ENCODE results near the gene ACTN3. TPM values are rescaled to one million over a fixed set of nuclear protein-coding genes. Genes with fewer than 3 reads are reported as not detected.

ACTN3 gene
- total RNA-seq, 1 donor from 2014 or later = not detected

DNA sequence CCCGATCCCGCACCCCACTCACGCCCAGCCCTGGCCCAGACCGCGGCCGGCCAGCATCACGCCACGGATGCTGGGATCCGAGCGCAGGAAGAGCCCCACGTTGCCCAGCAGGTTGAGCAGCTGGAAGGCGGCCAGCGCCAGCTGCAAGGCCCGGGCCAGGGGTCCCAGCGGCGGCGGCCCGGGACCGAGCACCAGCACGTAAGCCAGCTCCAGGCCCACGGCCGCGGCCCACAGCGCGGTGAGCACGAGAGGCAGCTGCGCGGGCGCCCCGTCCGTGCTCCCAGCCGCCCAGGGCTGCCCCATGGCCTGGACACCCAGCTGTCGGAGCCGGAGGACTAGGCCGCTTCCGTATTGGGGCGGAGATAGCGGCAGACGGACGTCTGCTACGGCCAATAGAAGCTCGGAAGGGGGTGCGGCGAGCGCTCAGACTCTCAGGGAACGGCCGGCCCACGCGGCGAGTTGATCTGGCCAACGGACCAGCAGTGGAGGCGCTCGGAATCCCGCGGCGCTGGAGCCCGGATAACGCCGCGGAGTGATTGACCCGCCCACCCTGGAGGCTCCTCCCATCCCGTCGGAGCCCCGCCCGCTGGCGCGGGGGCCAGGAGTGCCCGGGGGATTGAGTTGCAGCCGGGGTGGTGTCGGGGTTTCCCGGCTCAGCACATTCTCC lies 869 bp upstream of the ACTN3 start, which contains the start of gene ZDHHC24:
TSS of gene ZDHHC24 (minus strand) at position 348 of the 667 bp plus-strand sequence. CDS start at position 303, 45 bp downstream.
- DNase-seq (ENCODE audit: low read depth) = peak; percentile 88

DNA sequence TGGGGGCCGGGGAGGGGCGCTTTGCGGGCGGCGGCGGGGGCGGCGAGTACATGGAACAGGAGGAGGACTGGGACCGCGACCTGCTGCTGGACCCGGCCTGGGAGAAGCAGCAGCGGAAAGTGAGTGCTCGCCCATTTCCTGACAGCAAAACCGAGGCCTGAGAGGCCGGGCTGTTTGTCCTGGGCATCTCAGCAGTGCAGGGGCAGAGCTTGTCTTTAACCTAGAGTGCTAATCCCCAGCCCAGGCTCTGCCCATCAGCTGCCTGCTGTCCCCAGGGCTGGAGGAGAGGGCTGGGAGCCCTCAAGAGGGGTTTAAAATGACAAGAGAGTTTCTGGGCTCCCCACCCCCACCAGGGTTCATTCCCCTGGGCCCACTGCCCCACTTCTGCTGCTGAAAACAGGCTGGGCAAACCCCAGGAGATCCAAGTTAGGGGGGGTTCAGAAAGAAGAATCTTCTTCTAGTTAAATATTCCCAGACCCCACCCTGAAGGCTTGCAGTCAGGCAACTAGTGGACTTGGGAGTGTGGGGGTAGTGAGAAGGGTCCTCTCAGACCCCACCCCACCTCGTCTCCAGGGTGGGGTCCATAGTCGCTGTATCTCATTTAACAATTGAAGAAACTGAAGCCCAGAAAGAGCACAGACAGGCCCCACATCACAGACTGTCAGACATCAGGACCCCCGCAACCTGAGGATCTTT lies 411 bp downstream of the ACTN3 start:
- no peak for DNase-seq (ENCODE audit: low read depth)

DNA sequence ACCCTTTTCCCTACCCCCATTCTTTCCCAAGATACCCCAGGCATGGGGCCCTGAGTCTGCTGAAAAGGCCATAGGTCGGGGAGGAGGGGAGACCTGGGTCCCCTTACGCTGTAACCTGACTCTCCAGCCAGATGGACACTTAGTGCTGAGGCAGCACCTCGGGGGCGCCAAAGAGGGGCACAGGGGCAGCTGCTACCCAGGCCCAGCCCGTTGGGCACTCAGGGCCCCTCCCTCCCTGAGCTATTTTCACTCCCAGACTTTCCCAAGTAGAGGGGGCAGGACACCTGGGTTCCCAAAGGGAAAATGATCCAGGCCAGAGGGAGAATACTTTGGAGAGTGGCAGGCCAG lies 933 bp downstream of the ACTN3 start:
- no peak for DNase-seq (ENCODE audit: low read depth)

DNA sequence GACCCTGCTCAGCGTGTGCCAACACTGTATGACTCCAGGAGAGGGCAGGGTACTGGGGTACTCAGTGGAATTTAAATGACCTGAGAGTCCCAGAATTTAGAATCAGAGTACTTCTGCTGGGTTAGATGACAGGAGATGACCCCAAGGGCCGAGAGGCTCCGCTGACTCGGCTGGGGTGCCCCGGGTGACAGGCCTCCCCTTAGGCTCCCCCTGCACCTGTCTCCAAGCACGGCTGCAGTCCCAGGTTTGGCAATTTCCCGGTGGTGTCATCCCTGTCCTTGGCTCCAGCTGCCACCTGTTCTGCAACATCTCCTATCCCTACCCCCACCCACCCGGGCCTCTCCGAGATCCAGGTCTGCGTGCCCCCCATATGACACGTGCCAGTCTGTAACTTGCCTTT lies 1.3 kb downstream of the ACTN3 start:
- no peak for DNase-seq (ENCODE audit: low read depth)

DNA sequence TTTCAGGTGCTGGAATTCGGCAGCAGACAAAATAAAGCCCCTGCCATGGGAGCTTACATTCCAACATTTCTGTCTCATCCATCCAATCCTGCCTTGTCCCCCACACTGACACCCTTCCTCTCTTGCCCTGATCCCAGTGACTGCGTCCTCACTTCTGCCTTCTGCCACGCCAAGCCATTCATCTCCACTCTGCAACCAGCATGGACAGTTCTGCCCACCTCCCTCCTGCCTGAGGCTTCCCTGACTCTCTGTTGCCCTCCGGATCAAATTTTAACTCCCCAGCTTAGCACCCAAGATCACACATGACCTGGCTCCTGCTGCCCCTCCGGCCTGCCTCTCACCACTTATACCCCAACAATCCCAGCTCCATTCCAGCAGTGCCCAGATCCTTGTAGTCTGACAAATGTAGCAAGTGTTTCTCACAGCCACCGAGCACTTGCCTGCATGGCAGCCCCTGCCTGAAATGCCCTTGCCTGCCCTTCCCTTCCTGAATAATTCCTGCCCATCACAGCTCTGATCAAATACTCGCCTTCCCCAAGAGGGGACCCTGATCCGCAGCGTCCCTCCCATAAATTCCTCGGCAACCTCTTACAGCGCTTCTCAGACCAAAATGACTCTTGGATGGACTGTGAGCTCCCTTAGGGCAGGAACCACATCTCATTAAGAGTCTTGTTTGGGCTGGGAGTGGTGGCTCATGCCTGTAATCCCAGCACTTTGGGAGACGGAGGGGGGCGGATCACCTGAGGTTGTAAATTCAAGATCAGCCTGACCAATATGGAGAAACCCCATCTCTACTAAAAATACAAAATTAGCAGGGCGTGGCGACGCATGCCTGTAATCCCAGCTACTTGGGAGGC lies 2.3 kb downstream of the ACTN3 start:
- DNase-seq (ENCODE audit: low read depth) = no peak

DNA sequence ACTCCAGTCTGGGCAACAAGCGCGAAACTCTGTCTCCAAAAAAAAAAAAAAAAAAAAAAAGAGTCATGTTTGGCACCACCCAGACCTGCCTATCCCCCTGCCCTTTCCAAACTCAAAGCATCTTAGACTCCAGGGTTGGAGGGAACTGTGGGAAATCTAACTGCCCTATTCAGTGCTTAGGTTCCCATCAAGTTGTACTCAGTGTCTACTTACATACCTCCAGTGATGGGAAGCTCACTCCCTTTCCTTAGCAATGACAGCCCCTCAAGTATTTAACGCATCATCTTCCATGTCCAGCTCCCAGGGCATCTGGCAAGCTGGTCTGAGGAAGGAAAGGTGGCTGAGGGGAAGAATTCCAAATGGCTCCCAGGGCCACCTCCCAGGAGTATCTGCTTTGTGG lies 3.0 kb downstream of the ACTN3 start:
- DNase-seq (ENCODE audit: low read depth) = no peak

DNA sequence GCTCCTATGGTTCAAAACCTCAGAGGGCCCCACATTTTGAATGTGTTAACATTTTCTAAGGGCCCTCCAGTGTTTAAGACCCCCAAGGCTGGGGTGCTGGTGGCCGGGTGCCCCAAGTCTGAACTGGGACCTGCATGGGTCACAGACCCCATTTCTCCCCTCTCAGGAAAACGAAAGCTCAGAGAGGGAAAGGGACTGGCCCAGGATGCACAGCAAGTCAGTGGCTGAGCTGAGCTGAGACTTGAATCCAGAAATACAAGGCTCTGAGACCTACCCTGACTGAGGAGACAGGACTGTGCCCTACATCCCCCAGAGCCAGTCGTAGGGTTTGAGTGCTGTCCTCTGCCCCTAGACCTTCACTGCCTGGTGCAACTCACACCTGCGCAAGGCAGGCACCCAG lies 4.2 kb downstream of the ACTN3 start:
- no peak for DNase-seq (ENCODE audit: low read depth)

DNA sequence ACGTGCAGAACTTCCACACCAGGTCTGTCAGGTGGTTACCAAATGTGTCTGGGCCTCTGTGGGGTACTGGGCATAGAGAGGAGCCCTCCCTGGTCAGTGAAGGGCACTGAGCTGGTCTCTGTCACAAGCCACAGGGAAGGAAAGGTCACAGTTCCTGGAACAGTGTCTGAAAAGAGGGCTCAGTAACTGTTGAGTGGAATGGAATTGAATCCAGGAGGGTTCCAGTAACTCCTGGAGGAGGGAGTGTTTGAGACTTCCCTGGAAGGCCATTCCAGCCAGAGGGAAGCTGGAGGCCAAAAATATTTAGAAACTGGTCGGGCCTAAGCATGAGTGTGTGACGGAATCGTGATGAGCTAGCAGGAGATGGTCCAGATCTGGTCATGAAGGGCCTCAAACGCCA lies 7.9 kb downstream of the ACTN3 start:
- DNase-seq (ENCODE audit: low read depth) = no peak

DNA sequence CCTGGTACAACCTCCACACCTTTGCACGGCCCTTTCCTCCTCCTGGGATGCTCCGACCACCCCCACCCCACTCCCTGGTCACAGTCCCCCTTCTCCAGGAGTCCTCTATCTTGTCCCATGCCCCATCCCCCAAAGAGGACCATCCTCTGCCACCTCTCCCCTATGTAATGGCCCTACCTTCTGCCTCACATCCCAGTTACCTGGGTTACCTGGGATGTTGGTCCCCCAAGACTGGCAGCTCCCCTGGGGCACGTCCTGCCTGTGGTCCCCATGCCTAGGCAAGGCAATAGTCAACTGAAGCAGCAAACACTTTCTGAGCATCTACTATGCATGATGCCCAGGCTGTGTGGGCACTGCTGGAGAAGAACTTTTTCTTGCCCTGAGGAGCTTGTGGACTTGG lies 8.7 kb downstream of the ACTN3 start:
- DNase-seq (ENCODE audit: low read depth) = no peak

DNA sequence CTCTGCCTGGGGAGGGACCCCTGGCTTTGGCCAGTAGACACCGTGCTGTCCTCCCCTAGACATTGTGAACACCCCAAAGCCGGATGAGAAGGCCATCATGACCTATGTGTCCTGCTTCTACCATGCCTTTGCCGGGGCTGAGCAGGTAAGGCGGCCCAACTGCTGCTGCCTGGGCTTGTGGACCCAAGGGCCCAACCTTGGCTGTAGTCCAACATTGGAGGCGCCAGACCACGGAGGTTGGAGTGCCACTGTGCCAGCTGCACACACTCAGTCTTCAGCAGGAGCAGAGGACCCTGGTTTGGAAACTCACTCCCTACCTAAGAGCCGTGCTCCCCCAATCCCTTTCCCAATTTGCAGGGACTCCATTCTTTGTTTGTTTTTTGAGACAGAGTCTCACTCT lies 9.4 kb downstream of the ACTN3 start:
- no peak for DNase-seq (ENCODE audit: low read depth)

DNA sequence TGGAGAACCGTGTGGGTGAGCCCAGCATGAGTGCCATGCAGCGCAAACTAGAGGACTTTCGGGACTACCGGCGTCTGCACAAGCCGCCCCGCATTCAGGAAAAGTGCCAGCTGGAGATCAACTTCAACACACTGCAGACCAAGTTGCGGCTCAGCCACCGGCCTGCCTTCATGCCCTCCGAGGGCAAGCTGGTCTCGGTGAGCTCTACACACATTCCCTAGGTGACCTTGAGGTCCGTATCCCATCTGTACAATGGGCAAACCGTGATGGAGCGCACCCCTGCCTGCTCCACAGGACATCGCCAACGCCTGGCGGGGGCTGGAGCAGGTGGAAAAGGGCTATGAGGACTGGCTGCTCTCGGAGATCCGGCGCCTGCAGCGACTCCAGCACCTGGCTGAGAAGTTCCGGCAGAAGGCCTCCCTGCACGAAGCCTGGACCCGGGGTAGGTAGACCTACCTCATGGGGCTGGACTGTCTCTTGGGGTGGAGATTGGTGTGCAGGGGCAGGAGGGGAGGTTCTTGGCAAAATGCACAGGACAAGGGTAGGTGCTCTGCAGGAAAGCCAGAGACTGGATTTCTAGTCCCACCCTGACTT lies 11.1 kb downstream of the ACTN3 start:
- DNase-seq (ENCODE audit: low read depth) = no peak

DNA sequence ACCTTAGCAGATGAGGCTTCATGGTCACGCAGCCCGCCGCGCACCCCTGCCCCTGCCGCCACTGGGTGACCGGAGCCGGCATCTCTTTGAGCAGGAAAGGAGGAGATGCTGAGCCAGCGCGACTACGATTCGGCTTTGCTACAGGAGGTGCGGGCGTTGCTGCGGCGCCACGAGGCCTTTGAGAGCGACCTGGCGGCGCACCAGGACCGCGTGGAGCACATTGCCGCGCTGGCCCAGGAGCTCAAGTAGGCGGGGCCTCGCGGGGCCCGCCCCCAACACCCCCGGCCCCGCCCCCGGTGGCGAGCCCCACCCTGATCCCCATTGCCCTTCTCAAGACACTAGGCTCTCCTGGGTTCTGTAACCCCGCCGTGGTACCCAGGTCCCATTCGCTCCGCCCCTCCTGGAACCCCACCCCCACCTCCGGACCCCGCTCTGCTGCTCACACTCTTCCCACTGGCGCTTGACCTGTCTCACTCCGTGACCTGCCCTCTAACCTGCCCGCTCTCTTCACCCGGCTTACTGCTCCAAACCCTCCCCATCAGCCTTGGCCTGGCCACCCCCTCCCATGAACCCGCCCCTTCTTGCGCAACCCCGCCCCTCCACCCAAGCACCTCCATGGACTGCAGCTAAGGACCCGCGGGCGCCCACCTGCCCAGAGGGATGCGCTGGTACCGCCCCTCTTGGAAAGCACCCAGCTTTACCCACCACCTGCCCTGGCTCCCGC lies 12.6 kb downstream of the ACTN3 start:
- DNase-seq (ENCODE audit: low read depth) = no peak

DNA sequence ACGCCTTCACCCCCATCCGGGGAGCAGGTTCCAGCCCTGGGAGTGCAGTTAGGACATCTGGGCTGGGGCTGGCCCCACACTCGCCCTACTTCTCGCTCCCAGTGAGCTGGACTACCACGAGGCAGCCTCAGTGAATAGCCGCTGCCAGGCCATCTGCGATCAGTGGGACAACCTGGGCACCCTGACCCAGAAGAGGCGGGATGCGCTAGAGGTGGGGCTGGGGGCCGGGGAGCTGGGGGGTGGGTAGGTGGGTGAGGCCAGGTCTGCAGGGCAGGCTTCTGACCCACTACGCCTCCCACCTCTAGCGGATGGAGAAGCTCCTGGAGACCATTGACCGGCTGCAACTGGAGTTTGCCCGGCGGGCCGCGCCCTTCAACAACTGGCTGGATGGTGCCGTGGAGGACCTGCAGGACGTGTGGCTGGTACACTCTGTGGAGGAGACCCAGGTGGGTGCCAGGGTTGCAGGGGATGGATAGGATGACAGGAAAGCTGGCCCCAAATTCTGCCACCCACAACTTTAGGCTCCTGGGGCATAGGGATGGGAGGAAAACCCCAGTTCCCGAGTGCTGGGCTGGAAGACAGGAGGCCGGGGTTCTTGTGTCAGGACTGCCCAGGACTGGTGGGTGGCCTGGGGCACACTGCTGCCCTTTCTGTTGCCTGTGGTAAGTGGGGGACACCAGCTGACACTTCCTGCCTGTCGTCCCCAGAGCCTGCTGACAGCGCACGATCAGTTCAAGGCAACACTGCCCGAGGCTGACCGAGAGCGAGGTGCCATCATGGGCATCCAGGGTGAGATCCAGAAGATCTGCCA lies 13.4 kb downstream of the ACTN3 start:
- no peak for DNase-seq (ENCODE audit: low read depth)

DNA sequence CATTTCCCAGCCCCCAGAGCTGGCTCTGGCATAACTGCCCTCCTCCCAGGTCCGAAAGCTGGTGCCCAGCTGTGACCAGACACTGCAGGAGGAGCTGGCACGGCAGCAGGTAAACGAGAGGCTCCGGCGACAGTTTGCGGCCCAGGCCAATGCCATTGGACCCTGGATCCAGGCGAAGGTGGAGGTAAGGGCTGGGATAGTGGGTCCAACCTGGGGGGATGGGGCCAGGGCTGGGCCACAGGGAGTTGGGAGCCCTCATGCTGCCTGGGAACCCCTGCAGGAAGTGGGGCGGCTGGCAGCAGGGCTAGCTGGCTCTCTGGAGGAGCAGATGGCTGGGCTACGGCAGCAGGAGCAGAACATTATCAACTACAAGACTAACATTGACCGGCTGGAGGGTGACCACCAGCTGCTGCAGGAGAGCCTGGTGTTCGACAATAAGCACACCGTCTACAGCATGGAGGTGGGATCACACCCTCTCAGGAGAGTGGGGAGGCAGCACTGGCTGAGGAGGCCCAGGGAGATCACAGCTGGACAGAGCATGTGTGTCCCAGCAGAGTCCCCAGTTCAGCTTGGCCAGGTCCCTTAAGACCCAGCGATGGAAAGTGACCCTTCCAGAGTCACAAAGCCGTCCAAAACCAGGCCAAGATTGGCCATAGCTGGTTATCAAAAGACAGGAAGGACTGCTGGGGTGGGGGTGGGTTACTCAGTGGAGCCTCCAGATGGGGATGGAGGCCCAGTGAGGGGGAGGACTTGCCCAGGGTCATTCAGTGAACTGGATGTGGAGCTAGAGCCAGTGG lies 14.7 kb downstream of the ACTN3 start:
- DNase-seq (ENCODE audit: low read depth) = no peak

DNA sequence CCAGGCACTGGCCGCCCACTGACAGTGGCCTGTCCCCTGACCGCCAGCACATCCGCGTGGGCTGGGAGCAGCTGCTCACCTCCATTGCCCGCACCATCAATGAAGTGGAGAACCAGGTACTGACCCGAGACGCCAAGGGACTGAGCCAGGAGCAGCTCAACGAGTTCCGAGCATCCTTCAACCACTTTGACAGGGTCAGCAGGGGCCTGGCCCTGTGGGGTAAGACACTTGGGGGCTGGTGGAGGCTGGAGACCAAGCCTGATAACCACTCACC lies 15.2 kb downstream of the ACTN3 start:
- DNase-seq (ENCODE audit: low read depth) = no peak

DNA sequence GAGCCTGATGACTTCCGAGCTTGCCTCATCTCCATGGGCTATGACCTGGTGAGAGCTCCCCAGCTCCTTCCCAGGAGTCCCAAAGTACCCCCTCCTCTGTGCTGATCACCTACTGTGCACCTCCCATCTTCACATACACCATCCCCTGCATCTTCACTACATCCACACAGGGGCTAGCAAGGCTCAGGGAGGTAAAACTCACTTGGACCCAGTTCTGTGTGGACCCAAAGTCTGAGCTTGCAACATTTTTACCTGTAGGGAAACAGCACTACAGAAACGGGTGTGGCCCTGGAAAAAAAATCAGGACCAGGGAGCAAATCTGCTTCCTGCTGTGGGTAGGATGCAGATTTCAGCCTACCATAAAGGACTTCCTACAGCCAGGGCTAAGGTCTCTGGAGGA lies 15.6 kb downstream of the ACTN3 start:
- DNase-seq (ENCODE audit: low read depth) = no peak

DNA sequence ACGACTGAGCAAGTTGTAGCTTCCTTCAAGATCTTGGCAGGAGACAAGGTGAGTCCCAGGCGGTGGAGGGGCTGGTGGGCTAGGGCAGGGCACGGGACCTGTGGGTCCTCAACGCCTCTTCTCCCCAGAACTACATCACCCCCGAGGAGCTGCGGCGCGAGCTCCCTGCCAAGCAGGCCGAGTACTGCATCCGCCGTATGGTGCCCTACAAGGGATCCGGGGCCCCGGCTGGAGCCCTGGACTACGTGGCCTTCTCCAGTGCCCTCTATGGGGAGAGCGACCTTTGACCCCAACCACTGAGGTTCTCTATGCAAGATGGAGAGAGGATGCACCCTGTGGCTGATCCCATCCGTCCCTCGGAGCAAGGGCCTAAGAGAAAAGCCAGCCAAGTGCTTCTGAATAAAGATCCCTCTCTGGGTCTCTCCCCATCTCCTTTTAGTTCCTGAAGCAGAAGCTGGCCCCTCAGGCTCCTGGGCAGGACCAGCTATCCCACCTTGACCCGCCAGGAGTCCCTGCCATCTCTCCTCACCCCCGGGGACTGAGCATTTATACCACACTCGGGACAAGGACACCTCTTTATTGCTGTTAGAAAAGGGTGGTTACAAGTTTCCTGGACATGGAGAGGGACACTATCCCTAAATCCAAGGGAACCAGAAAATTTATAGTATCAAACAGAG lies 16.3 kb downstream of the ACTN3 start:
- DNase-seq (ENCODE audit: low read depth) = no peak

DNA sequence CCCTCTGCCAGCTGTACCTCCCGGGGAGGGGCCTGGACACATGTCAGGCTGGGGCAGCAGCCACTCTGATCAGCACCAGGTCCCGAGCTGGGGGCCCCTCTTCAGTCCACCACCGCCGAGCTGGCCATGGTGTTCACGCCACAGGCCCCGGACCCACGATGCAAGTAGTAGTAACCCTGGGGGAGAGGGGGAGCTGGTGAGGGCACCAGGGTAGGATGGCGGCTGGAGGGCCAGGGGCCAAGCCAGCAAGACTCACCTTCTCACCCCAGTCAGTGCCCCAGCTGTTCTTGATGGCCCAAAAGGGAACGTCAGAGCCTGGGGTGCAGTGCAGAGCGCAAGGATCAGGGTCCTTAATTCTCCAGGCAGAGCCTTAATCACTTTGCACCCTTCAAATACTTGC lies 17.1 kb downstream of the ACTN3 start:
- no peak for DNase-seq (ENCODE audit: low read depth)

DNA sequence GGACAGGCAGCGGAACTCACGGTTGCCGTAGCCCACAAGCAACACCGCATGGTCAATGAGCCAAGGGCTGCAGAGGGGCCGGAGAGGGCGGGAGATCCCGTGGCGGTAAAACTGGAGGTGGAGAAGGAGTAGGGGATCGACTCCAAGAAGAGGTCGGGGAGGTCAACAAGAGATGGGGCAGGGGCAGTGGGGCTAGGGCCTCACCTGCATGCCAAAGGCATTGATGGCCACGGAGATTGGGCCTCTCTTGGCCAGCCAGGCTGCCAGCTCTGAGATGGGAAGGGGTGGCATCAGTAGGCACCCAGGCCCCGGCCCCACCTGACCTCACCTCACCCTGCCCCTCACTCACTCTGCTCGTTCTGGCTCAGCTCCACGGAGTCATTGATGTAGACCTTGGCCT lies 17.8 kb downstream of the ACTN3 start:
- DNase-seq (ENCODE audit: low read depth) = no peak

DNA sequence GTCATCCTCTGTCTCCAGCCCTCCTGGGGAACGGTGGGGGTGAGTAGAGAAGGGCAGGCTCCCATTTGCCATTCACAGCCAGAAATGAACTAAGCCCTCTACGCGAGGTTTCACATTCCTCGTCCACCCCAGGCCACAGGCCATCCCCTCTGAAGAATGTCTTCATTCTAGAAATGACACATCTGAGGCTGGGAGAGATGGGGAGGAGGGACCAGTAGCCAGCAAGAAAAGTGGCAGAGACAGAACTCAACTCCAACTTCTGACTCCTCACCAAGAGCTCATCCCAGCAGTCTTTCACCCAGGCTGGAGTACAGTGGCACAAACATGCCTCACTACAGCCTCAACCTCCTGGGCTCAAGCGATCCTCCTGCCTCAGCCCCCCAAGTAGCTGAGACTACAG lies 18.3 kb downstream of the ACTN3 start:
- DNase-seq (ENCODE audit: low read depth) = no peak
